OCI-LY7 (cell line): ENCODE results near the gene RAB11FIP4.

Experiments used
- CTCF ChIP-seq: fragments of 200-600 bp; sonication (generic); conservative IDR thresholded peaks from 2 replicates; pipeline ENCODE4 v1.5.1; 2014; ENCODE audit warnings: mild to moderate bottlenecking, antibody characterized with exemption, low read length, moderate library complexity, mixed read lengths
- EZH2phosphoT487 ChIP-seq: fragments of 200-600 bp; sonication (generic); IDR thresholded peaks from 2 replicates; pipeline ENCODE4 v1.6.1; 2018; ENCODE audit warnings: low read depth, borderline replicate concordance, mild to moderate bottlenecking, mixed run types, antibody characterized with exemption, low read length, moderate library complexity, mixed read lengths

GRCh38 chr17:31492880-31493655 lies 101.6 kb downstream of the RAB11FIP4 start:
- TF ChIP-seq CTCF (no peak), EZH2phosphoT487 (no peak)
